Heart left ventricle (tissue), 16 donors: ENCODE data around the gene DIS3L2. TPM values are rescaled to one million over a fixed set of nuclear protein-coding genes. Genes with fewer than 3 reads are reported as not detected.

Experiments used
- ATAC-seq, 4 donors: fragments of 200-7000 bp; cut with Tn5 transposase; one replicate each; pipeline ENCODE4 v1.9.1; 2020 to 2022; ENCODE audit warnings: moderate library complexity in 4 of 4, mild to moderate bottlenecking in 3 of 4, moderate number of reproducible peaks in 1 of 4
- DNase-seq, 5 donors: peaks; one replicate each; pipeline ENCODE4 v3.0.0-alpha.2; 2020
- H3K27ac ChIP-seq, 12 donors: fragments of 200-600 bp; sonication (generic) in 4 of 12; one replicate each; pipeline versions ENCODE4 v1.5.0 to v1.8.0; 2016 to 2022; ENCODE audit warnings: mild to moderate bottlenecking in 2 of 12
- H3K27me3 ChIP-seq, 9 donors: fragments of 200-600 bp; sonication (generic) in 2 of 9; one replicate each; pipeline versions ENCODE4 v1.5.1 to v1.8.0; 2016 to 2022; ENCODE audit warnings: mild to moderate bottlenecking in 3 of 9
- H3K36me3 ChIP-seq, 9 donors: fragments of 200-600 bp; sonication (generic) in 2 of 9; one replicate each; pipeline versions ENCODE4 v1.5.0 to v1.8.0; 2018 to 2022; ENCODE audit warnings: mild to moderate bottlenecking in 2 of 9
- H3K4me1 ChIP-seq, 12 donors: fragments of 200-600 bp; sonication (generic) in 4 of 12; one replicate each; pipeline versions ENCODE4 v1.5.0 to v1.8.0; 2016 to 2022; ENCODE audit warnings: mild to moderate bottlenecking in 3 of 12
- H3K4me3 ChIP-seq, 12 donors: fragments of 200-600 bp; sonication (generic) in 4 of 12; one replicate each; pipeline versions ENCODE4 v1.5.0 to v1.8.0; 2017 to 2022; ENCODE audit warnings: mild to moderate bottlenecking in 9 of 12, moderate library complexity in 4 of 12
- H3K9me3 ChIP-seq, 12 donors: fragments of 200-600 bp; sonication (generic) in 4 of 12; one replicate each; pipeline versions ENCODE4 v1.5.0 to v1.8.0; 2016 to 2022; ENCODE audit warnings: mild to moderate bottlenecking in 1 of 12
- POLR2A ChIP-seq, 2 donors: fragments of 450-650 bp; IDR thresholded peaks; one replicate each; pipeline ENCODE4 v1.6.1; 2017; ENCODE audit warnings: antibody characterized with exemption in 2 of 2, mild to moderate bottlenecking in 2 of 2, moderate library complexity in 2 of 2
- WGBS, 4 donors: extraction: QIAGEN DNeasy Blood & Tissue Kit in 2 of 4; methylation state at CpG; one replicate each; pipeline versions ENCODE4 v1.1.5 to v1.1.7; 2013 to 2018; 5-methylcytosine and 5-hydroxymethylcytosine counted together
- intact Hi-C, 10 donors: fragments of 100-400 bp; cut with DNase I; formaldehyde crosslinking; loops; one replicate each; pipeline versions ENCODE4 v1.11.1 to v1.14.2; 2022
- polyA plus RNA-seq, 2 donors: library from polyadenylated mRNA; stranded (reverse); fragments of 200-250 nt; gene quantifications; one replicate each; pipeline ENCODE4 v1.2.3, GENCODE V29; 2013
- total RNA-seq, 9 donors: library from RNA; depleted of rRNA in 2 of 9; stranded (reverse); fragments of >200 nt in 2 of 9; fragmentation: NEBNext Ultra II Directional in 3 of 9; extraction: Animal tissue kit (Norgen Biotek cat#: 25700) in 3 of 9; gene quantifications; one replicate each; pipeline versions ENCODE4 v1.1.0 to v1.2.4, GENCODE V29; 2016 to 2023
- TF ChIP-seq, protein P1 (sequence below), 12 donors: fragments of 200-600 bp; sonication (generic) in 4 of 12; IDR thresholded peaks; one replicate each; pipeline versions ENCODE4 v1.5.0 to v1.8.0; 2018 to 2022; ENCODE audit warnings: antibody characterized with exemption in 12 of 12, mild to moderate bottlenecking in 5 of 12
- donor health status: ischemic (EF 13 %, LVEDD 7.1; RV severe dilation, severe dysfunction).
- donor health status: healthy with polysubstance abuse.
- donor health status: DM: no; HTN: yes; CAD: no.
- donor health status: DM: no; HTN: no; CAD: no.
- donor health status: ischemic (EF 25% LVEDD 6.9; RV normal size, moderate dysfunction).
- donor health status: ischemic (EF 25% LVEDD 5.7; RV mildly dilated, moderate dysfunction).
- donor health status: healthy.
- donor health status: DM: yes; HTN: yes; CAD: no.
- donor health status: ischemic (EF 35%, LVEDD 5.7; RV mildly dilated, moderate dysfunction).
- donor health status: nonischemic (EF 11% LVEDD 7.7; RV severe dilation, severe dysfunction).
- donor health status: DM: yes; HTN: yes; CAD: no.
- donor health status: PGD.
- donor health status: ischemic (EF 29% LVEDD 5.4; RV normal size, mild dysfunction).
- donor health status: nonischemic (EF 23%, LVEDD 6.1; RV moderate dilation, normal function).

The DIS3L2 gene
- total and polyA plus RNA-seq, 11 donors = 12.4 to 27.3 (median 21.8) TPM

DNA sequence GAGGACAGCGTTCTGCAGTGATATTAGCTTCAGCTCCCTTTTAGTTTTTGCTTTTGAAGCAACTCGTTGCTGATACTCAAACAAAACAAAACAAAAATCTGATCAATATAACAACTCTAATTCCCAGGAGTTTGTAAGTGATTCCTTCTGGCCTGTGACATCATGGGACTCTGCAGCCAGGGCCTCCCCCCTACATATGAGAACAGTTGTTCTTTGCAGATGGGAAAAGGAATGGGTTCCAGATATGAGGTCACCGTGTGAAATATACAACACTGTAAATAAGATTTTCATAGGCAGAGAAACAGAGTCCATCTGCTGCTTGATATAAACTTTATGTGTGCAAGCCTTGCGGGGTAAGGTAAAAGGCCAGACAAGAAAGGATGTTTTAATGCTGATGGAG lies 56.7 kb downstream of the DIS3L2 start:
- ATAC-seq = peak in 2 of 4 donors; percentile 47 to 62
- H3K4me1 ChIP-seq = peaks cover 0 to 19% (median 5%) of the 10 kb centered on the region in 12 donors
- intact Hi-C loops = no loop called here
- TF ChIP-seq POLR2A (IDR thresholded peaks at IDR 0.05) = no peak
- TF ChIP-seq, protein P1, sequence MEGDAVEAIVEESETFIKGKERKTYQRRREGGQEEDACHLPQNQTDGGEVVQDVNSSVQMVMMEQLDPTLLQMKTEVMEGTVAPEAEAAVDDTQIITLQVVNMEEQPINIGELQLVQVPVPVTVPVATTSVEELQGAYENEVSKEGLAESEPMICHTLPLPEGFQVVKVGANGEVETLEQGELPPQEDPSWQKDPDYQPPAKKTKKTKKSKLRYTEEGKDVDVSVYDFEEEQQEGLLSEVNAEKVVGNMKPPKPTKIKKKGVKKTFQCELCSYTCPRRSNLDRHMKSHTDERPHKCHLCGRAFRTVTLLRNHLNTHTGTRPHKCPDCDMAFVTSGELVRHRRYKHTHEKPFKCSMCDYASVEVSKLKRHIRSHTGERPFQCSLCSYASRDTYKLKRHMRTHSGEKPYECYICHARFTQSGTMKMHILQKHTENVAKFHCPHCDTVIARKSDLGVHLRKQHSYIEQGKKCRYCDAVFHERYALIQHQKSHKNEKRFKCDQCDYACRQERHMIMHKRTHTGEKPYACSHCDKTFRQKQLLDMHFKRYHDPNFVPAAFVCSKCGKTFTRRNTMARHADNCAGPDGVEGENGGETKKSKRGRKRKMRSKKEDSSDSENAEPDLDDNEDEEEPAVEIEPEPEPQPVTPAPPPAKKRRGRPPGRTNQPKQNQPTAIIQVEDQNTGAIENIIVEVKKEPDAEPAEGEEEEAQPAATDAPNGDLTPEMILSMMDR (IDR thresholded peaks at IDR 0.05) = no peak
- no peaks in the 10 kb centered on the region for H3K27me3 ChIP-seq
- WGBS, 4 donors = 79 to 87% (median 84%) methylated on average over 4 of the region's 4 CpGs
- H3K36me3 ChIP-seq = peaks cover 0 to 62% (median 29%) of the 10 kb centered on the region in 9 donors
- H3K9me3 ChIP-seq = no peaks in the 10 kb centered on the region
- no peak overlapping the region for H3K27ac ChIP-seq
- H3K4me3 ChIP-seq = no peak overlapping the region
- DNase-seq = no peak

DNA sequence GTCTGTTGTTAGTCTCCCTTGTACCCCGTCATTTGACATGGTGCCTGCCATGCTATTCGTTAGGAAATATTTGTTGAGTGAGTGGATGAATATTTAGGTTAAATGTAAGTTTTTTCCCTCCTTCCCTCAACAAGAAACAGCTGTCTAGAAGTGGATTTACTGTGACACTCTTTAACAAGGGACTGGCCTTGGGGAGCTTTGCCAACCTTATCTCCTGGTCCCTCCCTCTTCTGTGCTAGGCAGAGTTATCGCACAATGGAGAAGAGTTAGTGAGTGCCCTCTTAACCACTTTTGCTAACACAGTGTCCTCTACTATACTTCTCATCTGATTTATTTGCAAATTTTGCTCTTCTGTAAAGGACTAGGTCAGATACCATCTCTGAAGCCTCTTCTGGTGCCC lies 61.2 kb downstream of the DIS3L2 start:
- Histone ChIP-seq H3K27ac (no peak overlapping the region), H3K4me3 (no peak overlapping the region), H3K36me3 (peaks cover 0 to 67% (median 41%) of the 10 kb centered on the region in 9 donors), H3K4me1 (peaks cover 0 to 10% (median 0%) of the 10 kb centered on the region in 12 donors), H3K27me3 (no peaks in the 10 kb centered on the region), H3K9me3 (no peaks in the 10 kb centered on the region)
- WGBS, 4 donors = 57 to 72% (median 66%) methylated on average over 3 of the region's 3 CpGs
- ATAC-seq (peak; percentile 87 to 92 (median 90)), DNase-seq (peak in 2 of 5 donors; percentile 8 to 29)
- TF ChIP-seq, protein P1 (IDR thresholded peaks at IDR 0.05) = no peak
- TF ChIP-seq POLR2A (IDR thresholded peaks at IDR 0.05) = no peak
- intact Hi-C loops = no loop called here

DNA sequence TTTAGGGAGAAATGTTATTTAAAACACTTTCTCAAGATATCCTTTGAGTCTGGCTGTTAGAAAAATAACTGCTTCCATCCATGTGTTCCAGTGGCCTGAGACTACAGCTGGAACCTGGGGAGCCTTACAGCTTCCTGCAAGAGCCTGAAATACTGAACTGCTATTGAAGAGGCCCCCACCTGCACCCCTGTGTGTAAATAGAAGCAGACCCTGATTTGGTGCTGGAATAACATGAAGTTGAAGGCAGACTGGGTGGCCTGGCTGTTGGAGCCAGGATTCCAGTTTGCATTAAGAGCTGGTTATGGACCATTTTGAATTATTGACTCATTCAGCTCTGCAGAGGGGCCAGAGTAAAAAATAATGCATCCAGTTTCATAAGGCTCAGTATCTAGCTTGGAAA lies 61.9 kb downstream of the DIS3L2 start:
- no peak overlapping the region for H3K27ac ChIP-seq
- H3K9me3 ChIP-seq = no peaks in the 10 kb centered on the region
- TF ChIP-seq, protein P1 (IDR thresholded peaks at IDR 0.05) = no peak
- TF ChIP-seq POLR2A (IDR thresholded peaks at IDR 0.05) = no peak
- DNase-seq (no peak), ATAC-seq (no peak)
- no peaks in the 10 kb centered on the region for H3K27me3 ChIP-seq
- peaks cover 0 to 64% (median 39%) of the 10 kb centered on the region in 9 donors for H3K36me3 ChIP-seq
- H3K4me3 ChIP-seq = no peak overlapping the region
- peaks cover 0 to 15% (median 4%) of the 10 kb centered on the region in 12 donors for H3K4me1 ChIP-seq
- intact Hi-C loops = no loop called here

DNA sequence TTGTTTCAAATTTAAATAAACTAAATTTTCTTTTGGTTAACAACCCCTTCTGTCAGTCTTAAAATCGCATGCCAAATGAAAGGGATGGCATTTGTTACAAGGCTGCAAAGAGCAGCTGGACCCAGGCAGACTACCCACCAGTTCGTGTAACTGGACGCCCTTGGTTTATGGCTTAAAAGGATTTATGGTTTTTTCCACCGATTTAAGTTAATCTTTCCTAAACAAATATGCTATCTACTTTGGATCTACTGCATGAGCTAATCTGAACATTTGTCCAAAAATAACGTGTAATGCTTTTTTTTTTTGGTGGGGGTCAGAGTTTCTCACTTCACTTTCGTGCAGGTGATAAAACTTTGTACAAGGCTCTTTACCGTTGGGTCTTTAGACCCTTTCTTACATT lies 62.9 kb downstream of the DIS3L2 start:
- Histone ChIP-seq H3K27ac (no peak overlapping the region), H3K4me1 (peaks cover 0 to 24% (median 10%) of the 10 kb centered on the region in 12 donors), H3K9me3 (no peaks in the 10 kb centered on the region), H3K4me3 (no peak overlapping the region), H3K36me3 (peaks cover 0 to 55% (median 38%) of the 10 kb centered on the region in 9 donors), H3K27me3 (no peaks in the 10 kb centered on the region)
- TF ChIP-seq, protein P1 (IDR thresholded peaks at IDR 0.05) = no peak
- no peak for TF ChIP-seq POLR2A (IDR thresholded peaks at IDR 0.05)
- intact Hi-C loops = no loop called here
- DNase-seq = no peak
- 91 to 96% (median 93%) methylated on average over 7 of the region's 7 CpGs for WGBS, 4 donors
- no peak for ATAC-seq
